Bronchial epithelial cell (primary cell): Measurements from ENCODE around the gene RSRC1. TPM values are rescaled to one million over a fixed set of nuclear protein-coding genes. Genes with fewer than 3 reads are reported as not detected.
"Not testable (repeated sequence)": the region's sequence is repeated elsewhere in the genome, so short reads cannot be mapped to it uniquely, and the experiment has no call there.

Experiments used
- DNase-seq: peaks from one replicate; pipeline ENCODE4 v3.0.0-alpha.2; 2010; ENCODE audit warnings: low read depth
- FAIRE-seq: peaks from 2 replicates; lab custom pipeline; 2011; peaks lifted over from hg19 to GRCh38; lab: Jason Lieb, UNC
- H3K27me3 ChIP-seq: 2 replicates; pipeline ENCODE4 v1.5.1; 2011; ENCODE audit warnings: low read length; ENCODE audit not compliant: control insufficient read depth, insufficient read depth
- H3K36me3 ChIP-seq: 2 replicates; pipeline ENCODE4 v1.5.1; 2011; ENCODE audit warnings: low read length; ENCODE audit not compliant: control insufficient read depth, insufficient read depth
- H3K4me3 ChIP-seq: 2 replicates; pipeline ENCODE4 v1.5.1; 2011; ENCODE audit warnings: mild to moderate bottlenecking, low read depth, low read length, control low read depth
- CTCF ChIP-seq: IDR thresholded peaks from 2 replicates; pipeline ENCODE4 v1.5.1; 2011; ENCODE audit warnings: mild to moderate bottlenecking, moderate library complexity, low read length, control low read depth, inconsistent platforms; ENCODE audit not compliant: insufficient read depth, severe bottlenecking
- total RNA-seq: library from RNA; depleted of rRNA; stranded (reverse); fragments of >200 nt; gene quantifications from 2 replicates; pipeline ENCODE4 v1.2.1, GENCODE V29; 2014

The RSRC1 gene
- total RNA-seq, 1 donor from 2014 or later, result 20.8 TPM

GRCh38 chr3:158535918-158536317, 426.0 kb downstream of the RSRC1 start:
- H3K4me3 ChIP-seq, result no peak overlapping the region
- FAIRE-seq, result no peak

GRCh38 chr3:158539414-158540014, 429.6 kb downstream of the RSRC1 start:
- FAIRE-seq, result no peak
- peak; percentile 38 for DNase-seq

More at GRCh38 chr3:158535918-158536317, 426.0 kb downstream of the RSRC1 start:
- Histone ChIP-seq H3K27me3 (no peaks in the 10 kb centered on the region), H3K36me3 (no peaks in the 10 kb centered on the region)
- no peak for DNase-seq
- TF ChIP-seq CTCF, result no peak

GRCh38 chr3:158540066-158540465, 430.2 kb downstream of the RSRC1 start:
- TF ChIP-seq CTCF, result no peak
- H3K36me3 ChIP-seq, result no peaks in the 10 kb centered on the region
- FAIRE-seq (no peak), DNase-seq (no peak)
- H3K27me3 ChIP-seq, result no peaks in the 10 kb centered on the region
- no peak overlapping the region for H3K4me3 ChIP-seq

More at GRCh38 chr3:158539414-158540014, 429.6 kb downstream of the RSRC1 start:
- Histone ChIP-seq H3K36me3 (no peaks in the 10 kb centered on the region), H3K4me3 (no peak overlapping the region), H3K27me3 (no peaks in the 10 kb centered on the region)
- peak; percentile 49 for TF ChIP-seq CTCF

- Histone ChIP-seq H3K4me3 (no peak overlapping the region), H3K36me3 (no peaks in the 10 kb centered on the region), H3K27me3 (no peaks in the 10 kb centered on the region)
- no peak for TF ChIP-seq CTCF
- DNase-seq (no peak), FAIRE-seq (no peak)
Observed at GRCh38 chr3:158548691-158549090, 438.8 kb downstream of the RSRC1 start.

GRCh38 chr3:158549938-158550337, 440.0 kb downstream of the RSRC1 start:
- not testable (repeated sequence) for H3K4me3 ChIP-seq, H3K36me3 ChIP-seq, H3K27me3 ChIP-seq, DNase-seq, FAIRE-seq

GRCh38 chr3:158552124-158552523, 442.2 kb downstream of the RSRC1 start:
- FAIRE-seq (no peak), DNase-seq (no peak)
- no peak overlapping the region for H3K4me3 ChIP-seq
- no peaks in the 10 kb centered on the region for H3K36me3 ChIP-seq
- no peak for TF ChIP-seq CTCF
- no peaks in the 10 kb centered on the region for H3K27me3 ChIP-seq
